Spleen (tissue), 7 donors: Measurements from ENCODE around the gene NELL2.

Source experiments
- POLR2AphosphoS5 ChIP-seq, 3 donors: sonication (generic); formaldehyde crosslinking; IDR thresholded peaks; one replicate each; pipeline ENCODE4 v1.5.1; 2017; ENCODE audit warnings: antibody characterized with exemption in 3 of 3
- TF ChIP-seq, protein P1 (sequence below), 11 experiments: fragments of 200-600 bp in 7 of 11; fragments of 450-650 bp in 4 of 11; sonication (generic) in 4 of 11; IDR thresholded peaks in 8 of 11; conservative IDR thresholded peaks in 3 of 11; 1 replicate in 7 of 11; 2 replicates in 4 of 11; pipeline versions ENCODE4 v1.4.0 to v1.8.0; 2016 to 2021; ENCODE audit warnings: antibody characterized with exemption in 11 of 11, inconsistent platforms in 4 of 11, mild to moderate bottlenecking in 1 of 11
- donor health status: DM: no; HTN: no; CAD: no; lungs with moderate emphysema.
- donor health status: DM: no; HTN: no; CAD: no.
- donor health status: DM: no; HTN: no; CAD: no.

DNA sequence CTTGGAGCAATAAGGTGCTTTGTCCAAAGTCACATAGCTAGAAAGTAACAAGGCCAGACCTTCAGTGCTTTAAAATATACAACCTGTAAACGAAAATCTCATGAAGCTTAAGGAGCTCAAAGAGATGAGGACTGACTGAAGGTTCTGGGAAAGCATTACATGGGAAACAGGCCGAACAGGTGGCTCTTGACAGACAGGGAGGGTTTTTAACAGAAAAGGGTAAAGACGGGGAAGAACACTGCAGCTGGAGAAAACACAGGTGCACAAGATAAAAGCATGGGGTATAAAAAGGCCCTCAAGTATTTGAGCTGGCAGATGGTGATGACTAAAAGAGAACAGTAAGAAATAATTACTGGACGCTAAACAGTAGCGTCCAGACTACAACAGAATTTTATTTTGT is 257.2 kb downstream of the NELL2 start:
- TF ChIP-seq, protein P1, sequence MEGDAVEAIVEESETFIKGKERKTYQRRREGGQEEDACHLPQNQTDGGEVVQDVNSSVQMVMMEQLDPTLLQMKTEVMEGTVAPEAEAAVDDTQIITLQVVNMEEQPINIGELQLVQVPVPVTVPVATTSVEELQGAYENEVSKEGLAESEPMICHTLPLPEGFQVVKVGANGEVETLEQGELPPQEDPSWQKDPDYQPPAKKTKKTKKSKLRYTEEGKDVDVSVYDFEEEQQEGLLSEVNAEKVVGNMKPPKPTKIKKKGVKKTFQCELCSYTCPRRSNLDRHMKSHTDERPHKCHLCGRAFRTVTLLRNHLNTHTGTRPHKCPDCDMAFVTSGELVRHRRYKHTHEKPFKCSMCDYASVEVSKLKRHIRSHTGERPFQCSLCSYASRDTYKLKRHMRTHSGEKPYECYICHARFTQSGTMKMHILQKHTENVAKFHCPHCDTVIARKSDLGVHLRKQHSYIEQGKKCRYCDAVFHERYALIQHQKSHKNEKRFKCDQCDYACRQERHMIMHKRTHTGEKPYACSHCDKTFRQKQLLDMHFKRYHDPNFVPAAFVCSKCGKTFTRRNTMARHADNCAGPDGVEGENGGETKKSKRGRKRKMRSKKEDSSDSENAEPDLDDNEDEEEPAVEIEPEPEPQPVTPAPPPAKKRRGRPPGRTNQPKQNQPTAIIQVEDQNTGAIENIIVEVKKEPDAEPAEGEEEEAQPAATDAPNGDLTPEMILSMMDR (IDR thresholded peaks at IDR 0.05 in 8 of 11, conservative IDR thresholded peaks at IDR 0.05 in 3 of 11) = no peak
- TF ChIP-seq POLR2AphosphoS5 (IDR thresholded peaks at IDR 0.05) = no peak
